IMR-90 (cell line): ENCODE results near the gene CCNDBP1. TPM values are rescaled to one million over a fixed set of nuclear protein-coding genes. Genes with fewer than 3 reads are reported as not detected.

ENCODE experiments used
- ATAC-seq: fragments of 200-7000 bp; cut with Tn5 transposase; 2 replicates; pipeline ENCODE4 v1.9.1; 2020; ENCODE audit warnings: low read depth, mild to moderate bottlenecking, moderate library complexity
- BruUV-seq: library from RNA; stranded (reverse); fragments of 400-500 nt; replicated peaks from 2 replicates; lab custom pipeline; 2021; lab: Mats Ljungman, UMichigan
- CTCF ChIA-PET: fragments of 300-600 bp; formaldehyde crosslinking; extraction: SDS; loops from one replicate; lab custom pipeline; 2021; ENCODE audit warnings: antibody characterized with exemption; lab: Yijun Ruan, JAX
- POLR2A ChIA-PET: fragments of 300-600 bp; sonication (Branson Sonifier 250); formaldehyde crosslinking; loops from one replicate; lab custom pipeline; 2022; ENCODE audit warnings: antibody characterized with exemption; ENCODE audit not compliant: unreplicated experiment; lab: Charles Lee
- DNase-seq: peaks from one replicate; pipeline ENCODE4 v3.0.0; 2013
- H2AFZ ChIP-seq: replicated peaks from 2 replicates; pipeline ENCODE3; 2013; ENCODE audit warnings: low read length, mild to moderate bottlenecking; ENCODE audit not compliant: poor library complexity
- H2AK5ac ChIP-seq: 2 replicates; pipeline ENCODE4 v1.6.1; 2013; ENCODE audit warnings: low read depth, low read length, inconsistent platforms
- H2AK9ac ChIP-seq: replicated peaks from 2 replicates; pipeline ENCODE3; 2013; ENCODE audit warnings: mild to moderate bottlenecking, low read depth, low read length, moderate library complexity; ENCODE audit not compliant: poor library complexity
- H2BK120ac ChIP-seq: 2 replicates; pipeline ENCODE4 v1.6.1; 2013; ENCODE audit warnings: low read depth, low read length, inconsistent platforms
- H2BK15ac ChIP-seq: 3 replicates; pipeline ENCODE4 v1.6.1; 2013; ENCODE audit warnings: low read depth, low read length, inconsistent platforms
- H2BK20ac ChIP-seq: 2 replicates; pipeline ENCODE4 v1.6.1; 2013; ENCODE audit warnings: low read depth, mild to moderate bottlenecking, inconsistent platforms, low read length, moderate library complexity
- H2BK5ac ChIP-seq: 2 replicates; pipeline ENCODE4 v1.6.1; 2013; ENCODE audit warnings: mild to moderate bottlenecking, low read depth, low read length, inconsistent platforms; ENCODE audit not compliant: poor library complexity, severe bottlenecking
- H3K14ac ChIP-seq: replicated peaks from 2 replicates; pipeline ENCODE4 v1.6.1; 2013; ENCODE audit warnings: low read depth, low read length, inconsistent platforms
- H3K18ac ChIP-seq: 2 replicates; pipeline ENCODE4 v1.6.1; 2013; ENCODE audit warnings: low read depth, low read length, control low read depth
- H3K23ac ChIP-seq: 2 replicates; pipeline ENCODE4 v1.6.1; 2013; ENCODE audit warnings: low read depth, low read length, inconsistent platforms
- H3K27ac ChIP-seq: 2 replicates; pipeline ENCODE4 v1.5.1; 2013; ENCODE audit warnings: mild to moderate bottlenecking, control low read depth, low read length; ENCODE audit not compliant: insufficient read depth
- H3K27me3 ChIP-seq: 2 replicates; pipeline ENCODE4 v1.6.1; 2013; ENCODE audit warnings: low read length; ENCODE audit not compliant: control insufficient read depth, insufficient read depth
- H3K36me3 ChIP-seq: 2 replicates; pipeline ENCODE4 v1.6.1; 2013; ENCODE audit warnings: low read length, mixed read lengths; ENCODE audit not compliant: control insufficient read depth, insufficient read depth
- H3K4ac ChIP-seq: 2 replicates; pipeline ENCODE4 v1.6.1; 2013; ENCODE audit warnings: low read depth, low read length, inconsistent platforms
- H3K4me1 ChIP-seq: 2 replicates; pipeline ENCODE4 v1.6.1; 2013; ENCODE audit warnings: low read length, mixed read lengths; ENCODE audit not compliant: control insufficient read depth, insufficient read depth
- H3K4me2 ChIP-seq: 2 replicates; pipeline ENCODE4 v1.6.1; 2013; ENCODE audit warnings: low read depth, mild to moderate bottlenecking, control low read depth, low read length, moderate library complexity
- H3K4me3 ChIP-seq: 2 replicates; pipeline ENCODE4 v1.5.1; 2013; ENCODE audit warnings: low read depth, mild to moderate bottlenecking, control low read depth, low read length, moderate library complexity; ENCODE audit not compliant: insufficient read depth
- H3K56ac ChIP-seq: 2 replicates; pipeline ENCODE4 v1.6.1; 2013; ENCODE audit warnings: low read length, inconsistent platforms; ENCODE audit not compliant: insufficient read depth; ENCODE audit errors: extremely low read depth
- H3K79me1 ChIP-seq, 2 experiments: 2 replicates each; pipeline ENCODE4 v1.6.1; 2013; ENCODE audit warnings: low read length in 2 of 2, inconsistent platforms in 1 of 2, low read depth in 1 of 2
- H3K9ac ChIP-seq: 2 replicates; pipeline ENCODE4 v1.6.1; 2013; ENCODE audit warnings: low read depth, low read length, control low read depth
- H3K9me1 ChIP-seq: 2 replicates; pipeline ENCODE4 v1.6.1; 2013; ENCODE audit warnings: low read length, inconsistent platforms; ENCODE audit not compliant: insufficient read depth
- H3K9me3 ChIP-seq: 2 replicates; pipeline ENCODE4 v1.6.1; 2013; ENCODE audit warnings: low read length; ENCODE audit not compliant: control insufficient read depth, insufficient read depth
- H4K20me1 ChIP-seq: 2 replicates; pipeline ENCODE4 v1.6.1; 2013; ENCODE audit warnings: low read length, inconsistent platforms; ENCODE audit not compliant: insufficient read depth
- H4K5ac ChIP-seq: 2 replicates; pipeline ENCODE4 v1.6.1; 2013; ENCODE audit warnings: mild to moderate bottlenecking, low read depth, low read length, control low read depth
- H4K8ac ChIP-seq, 2 experiments: 2 replicates each; pipeline ENCODE4 v1.6.1; 2013; ENCODE audit warnings: low read depth in 2 of 2, low read length in 2 of 2, control low read depth in 1 of 2, inconsistent platforms in 1 of 2
- H4K91ac ChIP-seq: 2 replicates; pipeline ENCODE4 v1.6.1; 2013; ENCODE audit warnings: low read depth, low read length, inconsistent platforms; ENCODE audit not compliant: insufficient read depth
- CHD1 ChIP-seq: IDR thresholded peaks from 2 replicates; pipeline ENCODE4 v1.6.1; 2012; ENCODE audit warnings: low read depth, low read length, improper control_type of control experiment
- POLR2A ChIP-seq: IDR thresholded peaks from 2 replicates; pipeline ENCODE4 v1.6.1; 2012; ENCODE audit warnings: mild to moderate bottlenecking, low read depth, low read length
- RAD21 ChIP-seq: IDR thresholded peaks from 2 replicates; pipeline ENCODE4 v1.6.1; 2012; ENCODE audit warnings: low read length, improper control_type of control experiment
- SMC3 ChIP-seq: fragments of 150-350 bp; IDR thresholded peaks from 2 replicates; pipeline ENCODE4 v1.6.1; 2016; ENCODE audit warnings: low read depth, mild to moderate bottlenecking, antibody characterized with exemption, low read length, moderate library complexity
- WGBS, 2 experiments: methylation state at CpG; one replicate each; pipeline versions ENCODE4 v1.1.5 to v1.1.7; 2013; ENCODE audit warnings: missing lambda C conversion rate in 2 of 2; ENCODE audit not compliant: insufficient read length in 1 of 2; ENCODE audit errors: extremely low coverage in 2 of 2; 5-methylcytosine and 5-hydroxymethylcytosine counted together
- dilution Hi-C: fragments of 300-500 bp; cut with HindIII; formaldehyde crosslinking; loops from one replicate; pipeline ENCODE4 v1.14.3; 2018; ENCODE audit warnings: low sequenced_read_pairs; ENCODE audit not compliant: unreplicated experiment
- in situ Hi-C: fragments of 300-500 bp; cut with MboI; formaldehyde crosslinking; loops from 3 replicates; pipeline ENCODE4 v1.14.3; 2019; ENCODE audit warnings: low sequenced_read_pairs, inconsistent platforms, mixed read lengths
- intact Hi-C: fragments of 100-400 bp; cut with micrococcal nuclease; formaldehyde crosslinking; loops from 2 replicates; pipeline ENCODE4 v1.10.0; 2022
- polyA plus RNA-seq, 3 experiments: library from polyadenylated mRNA; depleted of rRNA; stranded (reverse); fragments of >200 nt; gene quantifications; 2 replicates each; pipeline ENCODE4 v1.2.3, GENCODE V29; 2012; ENCODE audit warnings: low replicate concordance in 1 of 3
- total RNA-seq: library from RNA; depleted of rRNA; stranded (reverse); fragments of >200 nt; gene quantifications from 2 replicates; pipeline ENCODE4 v1.2.3, GENCODE V29; 2012
- TF ChIP-seq, protein P1 (sequence below): conservative IDR thresholded peaks from 2 replicates; pipeline ENCODE4 v1.5.1; 2012; ENCODE audit warnings: mild to moderate bottlenecking, low read depth, low read length, improper control_type of control experiment

CCNDBP1 gene
- total and polyA plus RNA-seq, 2 of the 4 experiments (the other 2 are of a cell fraction): 34.9 to 40.3 TPM

DNA sequence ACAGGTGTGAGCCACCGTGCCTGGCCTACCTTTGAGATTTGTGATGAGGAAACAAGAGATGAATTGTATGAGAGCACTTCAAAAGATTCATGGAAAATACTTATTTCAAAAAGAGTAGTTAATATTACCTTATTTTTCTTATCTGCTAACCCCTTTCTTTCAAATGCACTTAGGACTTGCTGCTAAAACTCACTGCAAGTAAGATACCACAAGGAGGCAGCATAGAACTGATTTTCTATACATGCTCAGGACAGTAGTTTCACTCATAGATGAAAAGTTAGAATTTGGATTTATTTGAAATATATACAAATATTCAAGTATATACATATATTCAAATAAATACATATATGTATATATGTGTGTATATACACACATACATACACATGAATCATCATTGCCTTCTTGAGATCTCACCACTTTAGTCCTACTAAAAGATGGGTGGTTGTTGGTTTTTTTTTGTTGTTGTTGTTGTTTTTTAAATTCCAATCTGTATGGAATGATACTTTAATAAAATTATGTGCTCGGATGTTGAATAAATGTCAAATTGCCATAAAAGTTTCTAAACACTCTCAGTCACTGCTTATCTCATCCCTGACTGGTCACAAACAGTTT lies 2.4 kb downstream of the CCNDBP1 start:
- Histone ChIP-seq H3K4me2 (no peak overlapping the region), H3K4me1 (no peaks in the 10 kb centered on the region), H3K9me1 (peaks cover 4% of the 10 kb centered on the region), H2BK5ac (no peak overlapping the region), H2BK15ac (no peak overlapping the region), H3K23ac (no peak overlapping the region), H3K4me3 (no peak overlapping the region), H2AK5ac (no peak overlapping the region), H4K5ac (no peak overlapping the region), H2AK9ac (no peak overlapping the region), H3K9me3 (no peaks in the 10 kb centered on the region), H2AFZ (no peak overlapping the region), H4K8ac (no peak overlapping the region), H3K18ac (no peak overlapping the region), H3K27ac (no peak overlapping the region), H2BK20ac (no peak overlapping the region), H3K27me3 (no peaks in the 10 kb centered on the region), H3K36me3 (peaks cover 12% of the 10 kb centered on the region), H2BK120ac (no peak overlapping the region), H3K79me1 (peaks cover 10 to 13% of the 10 kb centered on the region in 2 experiments), H4K91ac (no peak overlapping the region), H3K56ac (no peak overlapping the region), H3K14ac (no peak overlapping the region), H3K4ac (no peak overlapping the region), H4K20me1 (no peaks in the 10 kb centered on the region), H3K9ac (no peak overlapping the region)
- ATAC-seq (no peak), DNase-seq (peak; percentile 80)
- dilution Hi-C loops: no loop called here
- intact Hi-C loops: loop anchor here (1.0 to 10.0 kb wide), 3 partner anchors 93 to 485 kb away; no protein-coding TSS in a partner anchor
- WGBS, 2 experiments: no CpG with 5 or more reads among the region's 2 CpGs
- ChIA-PET POLR2A (no interaction called here), CTCF (no interaction called here)
- TF ChIP-seq POLR2A (no peak), SMC3 (peak; percentile 76), RAD21 (peak; percentile 71), CHD1 (no peak)
- TF ChIP-seq, protein P1, sequence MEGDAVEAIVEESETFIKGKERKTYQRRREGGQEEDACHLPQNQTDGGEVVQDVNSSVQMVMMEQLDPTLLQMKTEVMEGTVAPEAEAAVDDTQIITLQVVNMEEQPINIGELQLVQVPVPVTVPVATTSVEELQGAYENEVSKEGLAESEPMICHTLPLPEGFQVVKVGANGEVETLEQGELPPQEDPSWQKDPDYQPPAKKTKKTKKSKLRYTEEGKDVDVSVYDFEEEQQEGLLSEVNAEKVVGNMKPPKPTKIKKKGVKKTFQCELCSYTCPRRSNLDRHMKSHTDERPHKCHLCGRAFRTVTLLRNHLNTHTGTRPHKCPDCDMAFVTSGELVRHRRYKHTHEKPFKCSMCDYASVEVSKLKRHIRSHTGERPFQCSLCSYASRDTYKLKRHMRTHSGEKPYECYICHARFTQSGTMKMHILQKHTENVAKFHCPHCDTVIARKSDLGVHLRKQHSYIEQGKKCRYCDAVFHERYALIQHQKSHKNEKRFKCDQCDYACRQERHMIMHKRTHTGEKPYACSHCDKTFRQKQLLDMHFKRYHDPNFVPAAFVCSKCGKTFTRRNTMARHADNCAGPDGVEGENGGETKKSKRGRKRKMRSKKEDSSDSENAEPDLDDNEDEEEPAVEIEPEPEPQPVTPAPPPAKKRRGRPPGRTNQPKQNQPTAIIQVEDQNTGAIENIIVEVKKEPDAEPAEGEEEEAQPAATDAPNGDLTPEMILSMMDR: peak; percentile 82
- in situ Hi-C loops: loop anchor here (5.0 kb wide), 1 partner anchor 95 kb away; no protein-coding TSS in a partner anchor
- BruUV-seq: no TSS peak
